H1 (cell line): ENCODE results near the gene OR8B4. TPM values are rescaled to one million over a fixed set of nuclear protein-coding genes. Genes with fewer than 3 reads are reported as not detected.
"Not testable (repeated sequence)": the region's sequence is repeated elsewhere in the genome, so short reads cannot be mapped to it uniquely, and the experiment has no call there.

ENCODE experiments used
- CTCF ChIA-PET: fragments of 300-600 bp; sonication (Branson Sonifier 250); formaldehyde crosslinking; loops from one replicate; lab custom pipeline; 2021; ENCODE audit not compliant: partially characterized antibody; lab: Charles Lee
- POLR2A ChIA-PET: fragments of 300-600 bp; sonication (Branson Sonifier 250); formaldehyde crosslinking; loops from one replicate; lab custom pipeline; 2021; ENCODE audit warnings: inconsistent platforms; ENCODE audit not compliant: partially characterized antibody; lab: Charles Lee
- DNase-seq, 2 experiments: peaks; one replicate each; pipeline versions ENCODE4 v3.0.0 to v3.0.0-alpha.2; 2010 to 2022; ENCODE audit warnings: low spot score in 2 of 2, low read depth in 1 of 2, mixed read lengths in 1 of 2
- FAIRE-seq: peaks from 2 replicates; lab custom pipeline; 2011; peaks lifted over from hg19 to GRCh38; lab: Jason Lieb, UNC
- H2AFZ ChIP-seq: 2 replicates; pipeline ENCODE4 v1.8.1; 2012; ENCODE audit warnings: low read length, inconsistent platforms
- H2AK5ac ChIP-seq: 2 replicates; pipeline ENCODE4 v1.6.1; 2013; ENCODE audit warnings: low read depth, low read length
- H2BK120ac ChIP-seq: replicated peaks from 2 replicates; pipeline ENCODE3; 2013; ENCODE audit warnings: low read depth, low read length, inconsistent platforms
- H2BK12ac ChIP-seq: 2 replicates; pipeline ENCODE4 v1.6.1; 2013; ENCODE audit warnings: low read depth, low read length
- H2BK15ac ChIP-seq: 2 replicates; pipeline ENCODE4 v1.6.1; 2013; ENCODE audit warnings: low read length
- H2BK20ac ChIP-seq: 2 replicates; pipeline ENCODE4 v1.6.1; 2013; ENCODE audit warnings: low read length
- H2BK5ac ChIP-seq: 2 replicates; pipeline ENCODE4 v1.6.1; 2013; ENCODE audit warnings: low read depth, low read length
- H3K14ac ChIP-seq: 2 replicates; pipeline ENCODE4 v1.6.1; 2013; ENCODE audit warnings: inconsistent platforms; ENCODE audit not compliant: insufficient read length
- H3K18ac ChIP-seq: 2 replicates; pipeline ENCODE4 v1.6.1; 2013; ENCODE audit warnings: low read length; ENCODE audit errors: extremely low read depth
- H3K23ac ChIP-seq: 2 replicates; pipeline ENCODE4 v1.6.1; 2013; ENCODE audit warnings: inconsistent platforms; ENCODE audit not compliant: insufficient read length
- H3K23me2 ChIP-seq: 2 replicates; pipeline ENCODE4 v1.6.1; 2013; ENCODE audit warnings: low read depth, low read length
- H3K27ac ChIP-seq: 2 replicates; pipeline ENCODE4 v1.6.1; 2011; ENCODE audit warnings: low read depth, low read length, inconsistent platforms
- H3K27me3 ChIP-seq, 4 experiments: replicated peaks in 1 of 4; 1 replicate in 1 of 4; 2 replicates in 3 of 4; pipeline versions ENCODE4 v1.6.1 to v1.8.1; 2011 to 2013; ENCODE audit warnings: low read length in 3 of 4, mild to moderate bottlenecking in 3 of 4, inconsistent platforms in 2 of 4, mixed read lengths in 2 of 4, moderate library complexity in 1 of 4; ENCODE audit not compliant: control insufficient read depth in 3 of 4, insufficient read depth in 3 of 4; ENCODE audit errors: extremely low read depth in 1 of 4
- H3K36me3 ChIP-seq, 4 experiments: 2 replicates each; pipeline versions ENCODE4 v1.6.1 to v1.8.1; 2011 to 2013; ENCODE audit warnings: mild to moderate bottlenecking in 4 of 4, low read length in 3 of 4, moderate library complexity in 2 of 4, control low read depth in 1 of 4, inconsistent platforms in 1 of 4; ENCODE audit not compliant: insufficient read depth in 4 of 4, control insufficient read depth in 2 of 4
- H3K4ac ChIP-seq: replicated peaks from 2 replicates; pipeline ENCODE3; 2013; ENCODE audit warnings: low read length, low read depth, mixed read lengths, inconsistent platforms; ENCODE audit not compliant: insufficient read length
- H3K4me1 ChIP-seq, 4 experiments: replicated peaks in 1 of 4; 1 replicate in 1 of 4; 2 replicates in 3 of 4; pipeline versions ENCODE4 v1.6.1 to v1.8.1; 2011 to 2013; ENCODE audit warnings: low read length in 3 of 4, inconsistent platforms in 2 of 4, mixed read lengths in 1 of 4; ENCODE audit not compliant: insufficient read depth in 4 of 4, control insufficient read depth in 3 of 4
- H3K4me2 ChIP-seq, 2 experiments: 2 replicates each; pipeline versions ENCODE4 v1.6.1 to v1.8.1; 2011 to 2013; ENCODE audit warnings: low read depth in 2 of 2, low read length in 2 of 2, control low read depth in 1 of 2, inconsistent platforms in 1 of 2, mild to moderate bottlenecking in 1 of 2; ENCODE audit not compliant: insufficient read depth in 1 of 2
- H3K4me3 ChIP-seq, 4 experiments: fragments of 200-600, 300-600 bp in 1 of 4; sonication (generic), shearing (Covaris generic), sonication (Bioruptor Twin) in 1 of 4; 2 replicates each; pipeline versions ENCODE4 v1.5.1 to v1.8.1; 2011 to 2016; ENCODE audit warnings: low read length in 4 of 4, low read depth in 3 of 4, control low read depth in 2 of 4, inconsistent platforms in 2 of 4, mild to moderate bottlenecking in 2 of 4, mixed read lengths in 1 of 4, moderate library complexity in 1 of 4; ENCODE audit not compliant: insufficient read depth in 2 of 4; ENCODE audit errors: extremely low read depth in 1 of 4
- H3K56ac ChIP-seq: replicated peaks from 2 replicates; pipeline ENCODE3; 2013; ENCODE audit warnings: low read depth, mild to moderate bottlenecking, mixed read lengths, low read length, inconsistent platforms; ENCODE audit not compliant: insufficient read length
- H3K79me1 ChIP-seq: 2 replicates; pipeline ENCODE4 v1.6.1; 2013; ENCODE audit warnings: low read depth, low read length, control low read depth
- H3K79me2 ChIP-seq, 2 experiments: 2 replicates each; pipeline versions ENCODE4 v1.6.1 to v1.8.1; 2012 to 2013; ENCODE audit warnings: low read length in 2 of 2, mild to moderate bottlenecking in 2 of 2, inconsistent platforms in 1 of 2; ENCODE audit not compliant: insufficient read depth in 2 of 2, control insufficient read depth in 1 of 2
- H3K9ac ChIP-seq, 4 experiments: replicated peaks in 1 of 4; 1 replicate in 1 of 4; 2 replicates in 3 of 4; pipeline versions ENCODE4 v1.6.1 to v1.8.1; 2011 to 2013; ENCODE audit warnings: low read depth in 3 of 4, low read length in 3 of 4, control low read depth in 2 of 4, mild to moderate bottlenecking in 2 of 4, moderate library complexity in 2 of 4, inconsistent platforms in 1 of 4; ENCODE audit errors: extremely low read depth in 1 of 4
- H3K9me3 ChIP-seq, 2 experiments: 2 replicates each; pipeline versions ENCODE4 v1.6.1 to v1.8.1; 2012 to 2013; ENCODE audit warnings: mild to moderate bottlenecking in 2 of 2, moderate library complexity in 2 of 2, control low read depth in 1 of 2, inconsistent platforms in 1 of 2, low read depth in 1 of 2, low read length in 1 of 2, mixed read lengths in 1 of 2; ENCODE audit not compliant: insufficient read depth in 2 of 2
- H4K20me1 ChIP-seq, 2 experiments: replicated peaks in 1 of 2; 2 replicates each; pipeline versions ENCODE3 to v1.8.1; 2011 to 2013; ENCODE audit warnings: inconsistent platforms in 2 of 2, low read length in 2 of 2, mild to moderate bottlenecking in 1 of 2; ENCODE audit not compliant: insufficient read depth in 2 of 2, control insufficient read depth in 1 of 2
- H4K5ac ChIP-seq: 2 replicates; pipeline ENCODE4 v1.6.1; 2013; ENCODE audit warnings: low read length, low read depth, mixed read lengths, inconsistent platforms; ENCODE audit not compliant: insufficient read length
- H4K8ac ChIP-seq: 2 replicates; pipeline ENCODE4 v1.8.0; 2013; ENCODE audit warnings: mild to moderate bottlenecking, moderate library complexity, low read length, inconsistent platforms; ENCODE audit not compliant: insufficient read depth; ENCODE audit errors: extremely low read depth
- H4K91ac ChIP-seq: replicated peaks from 2 replicates; pipeline ENCODE3; 2013; ENCODE audit warnings: low read length, mixed read lengths, inconsistent platforms; ENCODE audit not compliant: insufficient read length
- WGBS, 2 experiments: shearing (Covaris generic) in 1 of 2; methylation state at CpG; one replicate each; pipeline versions ENCODE4 v1.1.6 to v1.1.7; 2013 to 2015; ENCODE audit warnings: low lambda C conversion rate in 2 of 2, mixed read lengths in 2 of 2, inconsistent platforms in 1 of 2, low coverage in 1 of 2, missing lambda C conversion rate in 1 of 2; ENCODE audit not compliant: insufficient replicate concordance in 2 of 2, insufficient coverage in 1 of 2, insufficient read length in 1 of 2; ENCODE audit errors: extremely low coverage in 1 of 2, missing lambda C conversion rate in 1 of 2; 5-methylcytosine and 5-hydroxymethylcytosine counted together
- polyA plus RNA-seq, 7 experiments: library from polyadenylated mRNA; depleted of rRNA in 3 of 7; stranded (reverse) in 5 of 7; unstranded in 2 of 7; fragments of >200 nt in 5 of 7; fragments of 200-250 nt in 2 of 7; gene quantifications; 1 replicate in 5 of 7; 2 replicates in 1 of 7; 4 replicates in 1 of 7; pipeline versions ENCODE4 v1.2.1 to v1.2.3, GENCODE V29; 2011 to 2013; ENCODE audit warnings: missing spikeins in 2 of 7, mixed read lengths in 2 of 7
- total RNA-seq: library from RNA; stranded (reverse); fragmentation: NEBNext Ultra II Directional; extraction: Animal tissue kit (Norgen Biotek cat#: 25700); gene quantifications from 2 replicates; pipeline ENCODE4 v1.2.1, GENCODE V29; 2021

OR8B4 gene
- total and polyA plus RNA-seq, 2 of the 8 experiments (the other 6 are each of a cell fraction or from before 2014, with no cell fraction given) = not detected

DNA sequence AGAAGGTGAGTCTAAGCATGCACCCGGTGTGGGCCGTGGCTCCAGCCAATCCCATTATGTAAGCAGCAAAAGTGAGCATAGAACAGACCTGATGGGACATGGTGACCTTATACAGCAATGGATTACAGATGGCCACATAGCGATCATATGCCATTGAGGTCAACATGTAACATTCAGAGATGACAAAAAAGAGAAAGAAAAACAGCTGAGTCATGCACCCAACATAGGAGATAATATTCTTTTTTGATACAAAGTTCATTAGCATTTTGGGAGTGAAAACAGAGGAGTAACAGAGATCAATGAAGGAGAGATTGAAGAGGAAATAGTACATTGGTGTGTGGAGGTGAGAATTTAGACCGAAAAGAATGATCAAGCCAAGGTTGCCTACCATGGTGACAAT is 27.8 kb downstream of the OR8B4 start:
- CTCF ChIA-PET, H3K9ac ChIP-seq, H2BK20ac ChIP-seq, H3K27ac ChIP-seq, H2AK5ac ChIP-seq, H3K79me1 ChIP-seq, H3K4me3 ChIP-seq, H3K23me2 ChIP-seq, H4K5ac ChIP-seq, H3K4ac ChIP-seq, H3K36me3 ChIP-seq, H3K18ac ChIP-seq, H2AFZ ChIP-seq, H3K14ac ChIP-seq, H2BK12ac ChIP-seq, H3K4me2 ChIP-seq, H2BK120ac ChIP-seq, H3K56ac ChIP-seq, H3K4me1 ChIP-seq, H3K9me3 ChIP-seq, H4K8ac ChIP-seq, H2BK5ac ChIP-seq, H4K20me1 ChIP-seq, H3K79me2 ChIP-seq, POLR2A ChIA-PET, FAIRE-seq, H4K91ac ChIP-seq, H3K27me3 ChIP-seq, H3K23ac ChIP-seq, DNase-seq, H2BK15ac ChIP-seq: not testable (repeated sequence)
- 91% methylated on average over 2 of the region's 4 CpGs; no CpG with 5 or more reads in 1 of the 2 experiments for WGBS, 2 experiments
